GM18870 (cell line): ENCODE data around the gene LFNG.

Source experiments
- ATAC-seq: cut with Tn5 transposase; IDR thresholded peaks from one replicate; pipeline ENCODE4 v1.9.1; 2021; ENCODE audit warnings: moderate library complexity; ENCODE audit not compliant: unreplicated experiment

LFNG gene

GRCh38 chr7:2566890-2567678 is 47.5 kb downstream of the LFNG start:
- ATAC-seq, result no peak

GRCh38 chr7:2567679-2568278 is 48.2 kb downstream of the LFNG start:
- ATAC-seq, result no peak

GRCh38 chr7:2568521-2569223 is 49.1 kb downstream of the LFNG start:
- ATAC-seq, result no peak

GRCh38 chr7:2569421-2569820 is 49.8 kb downstream of the LFNG start:
- no peak for ATAC-seq

GRCh38 chr7:2570021-2570420 is 50.4 kb downstream of the LFNG start:
- ATAC-seq, result no peak

- no peak for ATAC-seq
These were observed 51.8 kb downstream of the LFNG start for GRCh38 chr7:2571409-2571808.

GRCh38 chr7:2572101-2572842 is 52.7 kb downstream of the LFNG start:
- no peak for ATAC-seq

GRCh38 chr7:2573761-2574160 is 54.2 kb downstream of the LFNG start:
- ATAC-seq, result no peak

- ATAC-seq, result no peak
These were observed 55.6 kb downstream of the LFNG start for GRCh38 chr7:2575046-2575732.

- ATAC-seq, result no peak
These were observed 56.3 kb downstream of the LFNG start for GRCh38 chr7:2575733-2576340.

- ATAC-seq, result no peak
These were observed 57.3 kb downstream of the LFNG start for GRCh38 chr7:2576742-2577491.
